PC-9 (cell line): ENCODE measurements around the gene NECAB3. TPM values are rescaled to one million over a fixed set of nuclear protein-coding genes. Genes with fewer than 3 reads are reported as not detected.

ENCODE experiments used
- BruUV-seq: library from RNA; stranded (reverse); fragments of 400-500 nt; replicated peaks from 2 replicates; lab custom pipeline; 2021; lab: Mats Ljungman, UMichigan
- CTCF ChIA-PET: fragments of 300-600 bp; sonication (Branson Sonifier 250); formaldehyde crosslinking; loops from one replicate; lab custom pipeline; 2022; ENCODE audit warnings: antibody characterized with exemption; lab: Charles Lee
- POLR2A ChIA-PET: fragments of 300-600 bp; sonication (Branson Sonifier 250); formaldehyde crosslinking; loops from one replicate; lab custom pipeline; 2022; ENCODE audit warnings: antibody characterized with exemption; ENCODE audit not compliant: unreplicated experiment; lab: Charles Lee
- DNase-seq, 2 experiments: peaks; one replicate each; pipeline versions ENCODE4 v3.0.0 to v3.0.0-alpha.2; 2015 to 2022; ENCODE audit warnings: mixed read lengths in 1 of 2
- H2AFZ ChIP-seq: fragments of 200-600 bp; sonication (generic); 2 replicates; pipeline ENCODE4 v1.8.1; 2017; ENCODE audit warnings: antibody characterized with exemption
- H3F3A ChIP-seq: fragments of 200-600 bp; sonication (generic); 2 replicates; pipeline ENCODE4 v1.8.1; 2017; ENCODE audit warnings: antibody characterized with exemption, mild to moderate bottlenecking, low read depth; ENCODE audit not compliant: insufficient read depth
- H3K27ac ChIP-seq: fragments of 200-600 bp; sonication (generic); 2 replicates; pipeline ENCODE4 v1.6.1; 2016; ENCODE audit warnings: mixed run types
- H3K27me3 ChIP-seq: fragments of 200-600 bp; sonication (generic); 2 replicates; pipeline ENCODE4 v1.6.1; 2016; ENCODE audit warnings: low read depth, mixed run types; ENCODE audit not compliant: insufficient read depth
- H3K36me3 ChIP-seq: fragments of 200-600 bp; sonication (generic); 2 replicates; pipeline ENCODE4 v1.6.1; 2016; ENCODE audit warnings: low read depth, mixed run types
- H3K4me1 ChIP-seq: fragments of 200-600 bp; sonication (generic); replicated peaks from 2 replicates; pipeline ENCODE4 v1.6.1; 2016; ENCODE audit warnings: mixed run types; ENCODE audit not compliant: insufficient read depth
- H3K4me2 ChIP-seq: fragments of 200-600 bp; sonication (generic); 2 replicates; pipeline ENCODE4 v1.6.1; 2017; ENCODE audit warnings: mixed run types
- H3K4me3 ChIP-seq: fragments of 200-600 bp; sonication (generic); 2 replicates; pipeline ENCODE4 v1.6.1; 2016; ENCODE audit warnings: mixed run types
- H3K79me2 ChIP-seq: fragments of 200-600 bp; sonication (generic); 2 replicates; pipeline ENCODE4 v1.6.1; 2017; ENCODE audit warnings: low read depth, mixed run types
- H3K9me2 ChIP-seq: fragments of 200-600 bp; sonication (generic); 2 replicates; pipeline ENCODE4 v1.8.1; 2017; ENCODE audit warnings: mild to moderate bottlenecking; ENCODE audit not compliant: insufficient read depth
- H3K9me3 ChIP-seq: fragments of 200-600 bp; sonication (generic); 2 replicates; pipeline ENCODE4 v1.8.1; 2016; ENCODE audit warnings: low read depth; ENCODE audit not compliant: insufficient read depth
- H4K20me1 ChIP-seq: fragments of 200-600 bp; sonication (generic); 2 replicates; pipeline ENCODE4 v1.8.1; 2017; ENCODE audit not compliant: insufficient read depth
- CTCF ChIP-seq: fragments of 200-600 bp; sonication (generic); conservative IDR thresholded peaks from 2 replicates; pipeline ENCODE4 v1.6.1; 2017; ENCODE audit warnings: mixed run types, antibody characterized with exemption, mild to moderate bottlenecking, moderate library complexity
- EZH2 ChIP-seq: fragments of 200-600 bp; sonication (generic); IDR thresholded peaks from 2 replicates; pipeline ENCODE4 v1.8.0; 2017; ENCODE audit warnings: antibody characterized with exemption, low read depth
- intact Hi-C: fragments of 100-400 bp; cut with micrococcal nuclease; formaldehyde crosslinking; loops from one replicate; pipeline ENCODE4 v1.10.0; 2022; ENCODE audit not compliant: unreplicated experiment
- total RNA-seq: library from RNA; stranded (reverse); gene quantifications from 2 replicates; pipeline ENCODE4 v1.2.3, GENCODE V29; 2021

Gene NECAB3
- total RNA-seq, 1 experiment from 2014 or later = 72.1 TPM

DNA sequence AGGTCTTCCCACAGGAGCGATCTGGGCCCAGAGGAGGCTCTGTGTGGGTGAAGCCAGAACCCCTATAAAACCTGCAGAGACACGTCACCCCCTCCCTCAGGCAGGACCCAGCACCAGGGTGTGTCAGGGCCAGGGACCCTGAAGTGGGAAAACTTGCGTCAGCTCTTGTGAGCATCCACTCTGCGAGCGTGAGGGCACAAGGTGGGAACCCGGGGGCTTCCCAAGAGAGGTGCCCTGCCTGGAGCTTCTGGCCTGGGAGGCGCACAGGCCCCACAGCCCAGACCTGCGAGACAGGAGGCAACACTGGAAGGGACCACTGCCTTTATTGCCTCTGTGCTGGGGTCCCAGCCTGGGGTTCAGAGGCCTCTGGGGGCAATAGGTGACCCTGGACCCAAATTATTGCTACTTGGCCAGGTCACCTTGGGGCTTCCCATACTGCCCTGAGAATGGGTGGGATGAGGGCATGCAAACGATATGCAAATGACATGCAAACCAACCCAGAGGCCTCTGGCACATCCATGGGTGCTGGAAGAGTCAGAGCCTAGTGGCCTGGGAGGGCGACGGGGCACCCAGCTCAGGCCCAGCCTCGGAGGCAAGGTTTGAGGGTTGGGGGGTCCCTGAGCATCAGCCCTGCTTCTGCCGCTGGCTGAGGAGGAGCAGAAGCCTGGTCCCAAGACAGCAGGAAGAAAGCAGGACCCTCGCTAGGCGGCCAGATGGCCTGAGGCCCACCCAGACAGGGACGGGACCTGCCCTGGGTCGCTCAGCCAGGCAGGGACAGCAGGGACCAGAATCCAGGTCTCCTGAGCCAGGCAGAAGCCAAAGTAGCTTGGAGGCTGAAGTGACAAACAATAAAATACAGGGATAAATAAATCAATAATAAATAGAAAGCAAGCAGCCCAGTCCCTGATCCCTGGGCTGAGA, 17.2 kb downstream of the NECAB3 start:
- no peaks in the 10 kb centered on the region for H3K9me2 ChIP-seq
- intact Hi-C loops = no loop called here
- peaks cover 27% of the 10 kb centered on the region for H3K4me1 ChIP-seq
- no peak overlapping the region for H3K27ac ChIP-seq
- DNase-seq = no peak
- no TSS peak for BruUV-seq
- H3K4me3 ChIP-seq = no peak overlapping the region
- no peaks in the 10 kb centered on the region for H4K20me1 ChIP-seq
- TF ChIP-seq EZH2 = no peak
- no peak for TF ChIP-seq CTCF
- no peak overlapping the region for H2AFZ ChIP-seq
- no peak overlapping the region for H3K4me2 ChIP-seq
- ChIA-PET POLR2A (no interaction called here), CTCF (no interaction called here)
- no peaks in the 10 kb centered on the region; the same call in 1 of the 2 replicates for H3K79me2 ChIP-seq
- H3F3A ChIP-seq = peaks cover 21% of the 10 kb centered on the region; the same call in 1 of the 2 replicates
- no peaks in the 10 kb centered on the region for H3K9me3 ChIP-seq
- H3K36me3 ChIP-seq = no peaks in the 10 kb centered on the region
- no peaks in the 10 kb centered on the region for H3K27me3 ChIP-seq

DNA sequence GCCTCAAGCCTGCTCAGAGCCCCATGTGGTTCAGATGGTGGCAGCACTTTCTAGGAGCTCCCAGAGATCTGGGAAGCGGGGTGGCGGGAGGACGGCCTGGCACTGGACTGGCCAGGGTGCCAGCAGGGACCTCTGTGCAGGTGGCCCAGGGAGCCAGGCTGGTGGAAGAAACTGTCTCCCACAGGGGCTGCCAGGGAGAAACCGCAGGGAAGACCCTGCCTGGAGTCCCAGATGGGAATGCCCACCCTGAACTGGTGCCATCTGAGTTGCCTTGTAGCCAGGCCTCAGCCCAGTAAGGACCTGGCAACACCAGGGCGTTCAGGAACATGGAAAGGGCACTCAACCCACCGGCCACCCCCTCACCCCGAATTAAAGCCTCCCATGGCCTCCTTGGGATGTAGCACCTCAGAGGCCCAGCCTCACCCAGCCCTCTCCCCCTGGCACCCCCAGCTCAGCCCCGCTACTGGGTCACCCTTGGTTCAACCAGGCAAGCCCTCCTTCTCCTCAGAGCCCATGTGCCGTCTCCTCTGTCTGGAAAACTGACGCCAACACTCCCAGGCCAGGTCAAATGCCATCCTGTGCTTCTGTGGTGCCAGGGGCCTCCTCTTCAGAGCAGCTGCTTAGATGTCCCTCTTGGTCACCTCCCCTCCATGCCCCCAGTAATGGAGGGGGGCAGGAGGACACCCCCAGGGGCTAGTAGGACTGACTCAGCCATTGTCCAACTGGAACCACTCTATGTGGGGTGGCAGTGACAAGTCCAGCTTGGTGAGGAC, 18.0 kb downstream of the NECAB3 start:
- Histone ChIP-seq H3K4me2 (no peak overlapping the region), H2AFZ (no peak overlapping the region), H3K4me1 (peaks cover 36% of the 10 kb centered on the region), H3K9me2 (no peaks in the 10 kb centered on the region), H3F3A (peaks cover 25% of the 10 kb centered on the region; the same call in 1 of the 2 replicates), H3K9me3 (no peaks in the 10 kb centered on the region), H3K27ac (no peak overlapping the region), H3K4me3 (no peak overlapping the region), H3K79me2 (no peaks in the 10 kb centered on the region), H3K36me3 (no peaks in the 10 kb centered on the region), H3K27me3 (no peaks in the 10 kb centered on the region), H4K20me1 (no peaks in the 10 kb centered on the region)
- ChIA-PET POLR2A (no interaction called here), CTCF (interaction anchor here (0.6 kb wide), 1 partner anchor 213 kb away, joined by 13 read pairs; the partner anchor contains the start of gene SNTA1)
- intact Hi-C loops = no loop called here
- BruUV-seq = no TSS peak
- TF ChIP-seq CTCF (no peak), EZH2 (no peak)
- no peak for DNase-seq

GRCh38 chr20:33655164-33655563, 19.1 kb downstream of the NECAB3 start:
- H3K36me3 ChIP-seq = no peaks in the 10 kb centered on the region
- no peaks in the 10 kb centered on the region for H3K27me3 ChIP-seq
- no peaks in the 10 kb centered on the region for H3K79me2 ChIP-seq
- no peaks in the 10 kb centered on the region for H3K9me3 ChIP-seq
- ChIA-PET CTCF (no interaction called here), POLR2A (interaction anchor here (1.6 kb wide), 1 partner anchor 11 kb away, joined by 10 read pairs; the partner anchor contains the start of gene ACTL10)
- no peak overlapping the region for H3K27ac ChIP-seq
- peaks cover 32% of the 10 kb centered on the region for H3F3A ChIP-seq
- H3K9me2 ChIP-seq = no peaks in the 10 kb centered on the region
- no peak overlapping the region for H3K4me3 ChIP-seq
- H3K4me2 ChIP-seq = 0 out of 2 replicates have a peak overlapping the region, but pooled peaks have one; percentile 38
- no TSS peak for BruUV-seq
- intact Hi-C loops = no loop called here
- H4K20me1 ChIP-seq = no peaks in the 10 kb centered on the region
- no peak overlapping the region for H2AFZ ChIP-seq
- H3K4me1 ChIP-seq = peaks cover 46% of the 10 kb centered on the region
- TF ChIP-seq EZH2 (no peak), CTCF (no peak)
- no peak for DNase-seq
